GM12878 (cell line): ENCODE measurements around the gene MCRIP2.

Experiments used
- CEBPZ ChIP-seq: fragments of 150-350 bp; IDR thresholded peaks from 2 replicates; pipeline ENCODE4 v1.6.1; 2016; ENCODE audit warnings: low read depth, low read length
- CTCF ChIP-seq, 3 experiments: IDR thresholded peaks in 2 of 3; conservative IDR thresholded peaks in 1 of 3; 2 replicates each; pipeline ENCODE4 v1.5.1; 2011; ENCODE audit warnings: low read depth in 3 of 3, low read length in 3 of 3, mild to moderate bottlenecking in 3 of 3, control low read depth in 2 of 3, moderate library complexity in 2 of 3, inconsistent platforms in 1 of 3, mixed read lengths in 1 of 3; ENCODE audit not compliant: control insufficient read depth in 2 of 3, insufficient read depth in 1 of 3; ENCODE audit errors: extremely low read depth in 1 of 3
- DPF2 ChIP-seq: fragments of 450-650 bp; IDR thresholded peaks from 2 replicates; pipeline ENCODE4 v1.6.1; 2017; ENCODE audit warnings: mild to moderate bottlenecking
- EGR1 ChIP-seq, 2 experiments: IDR thresholded peaks; 1 replicate in 1 of 2; 2 replicates in 1 of 2; pipeline ENCODE4 v1.6.1; 2011 to 2012; ENCODE audit warnings: low read depth in 2 of 2, low read length in 2 of 2, borderline replicate concordance in 1 of 2, mild to moderate bottlenecking in 1 of 2, moderate library complexity in 1 of 2
- GABPA ChIP-seq: IDR thresholded peaks from 2 replicates; pipeline ENCODE4 v1.6.1; 2014; ENCODE audit warnings: antibody characterized with exemption, low read depth, mild to moderate bottlenecking, inconsistent platforms
- NKRF ChIP-seq: fragments of 450-650 bp; conservative IDR thresholded peaks from 2 replicates; pipeline ENCODE4 v1.6.1; 2017; ENCODE audit warnings: mild to moderate bottlenecking, moderate library complexity
- NR2C1 ChIP-seq: fragments of 450-650 bp; IDR thresholded peaks from 2 replicates; pipeline ENCODE4 v1.6.1; 2017; ENCODE audit warnings: antibody characterized with exemption, mild to moderate bottlenecking, moderate library complexity
- RAD21 ChIP-seq: IDR thresholded peaks from 2 replicates; pipeline ENCODE4 v1.6.1; 2011; ENCODE audit warnings: mild to moderate bottlenecking, low read depth, low read length, moderate library complexity; ENCODE audit not compliant: insufficient read depth

GRCh38 chr16:631808-632358 lies 9.7 kb upstream of the MCRIP2 start:
- no peak for TF ChIP-seq GABPA
- no peak for TF ChIP-seq NKRF
- no peak for TF ChIP-seq EGR1 (IDR thresholded peaks at IDR 0.05; ENCODE audit: borderline replicate concordance in 1 of 2, low read depth in 2 of 2, low read length in 2 of 2)
- TF ChIP-seq DPF2, result no peak
- no peak for TF ChIP-seq CEBPZ
- TF ChIP-seq NR2C1, result no peak
- no peak for TF ChIP-seq CTCF (IDR thresholded peaks at IDR 0.05 in 2 of 3, conservative IDR thresholded peaks at IDR 0.05 in 1 of 3; ENCODE audit: control insufficient read depth in 2 of 3, extremely low read depth in 1 of 3, insufficient read depth in 1 of 3, low read depth in 3 of 3, low read length in 3 of 3)
- TF ChIP-seq RAD21, result no peak
